IMR-90 (cell line): ENCODE measurements around the gene GGTLC2. TPM values are rescaled to one million over a fixed set of nuclear protein-coding genes. Genes with fewer than 3 reads are reported as not detected.

Experiments
- ATAC-seq: fragments of 200-7000 bp; cut with Tn5 transposase; 2 replicates; pipeline ENCODE4 v1.9.1; 2020; ENCODE audit warnings: low read depth, mild to moderate bottlenecking, moderate library complexity
- BruUV-seq: library from RNA; stranded (reverse); fragments of 400-500 nt; replicated peaks from 2 replicates; lab custom pipeline; 2021; lab: Mats Ljungman, UMichigan
- CTCF ChIA-PET: fragments of 300-600 bp; formaldehyde crosslinking; extraction: SDS; loops from one replicate; lab custom pipeline; 2021; ENCODE audit warnings: antibody characterized with exemption; lab: Yijun Ruan, JAX
- POLR2A ChIA-PET: fragments of 300-600 bp; sonication (Branson Sonifier 250); formaldehyde crosslinking; loops from one replicate; lab custom pipeline; 2022; ENCODE audit warnings: antibody characterized with exemption; ENCODE audit not compliant: unreplicated experiment; lab: Charles Lee
- DNase-seq: peaks from one replicate; pipeline ENCODE4 v3.0.0; 2013
- H2AFZ ChIP-seq: replicated peaks from 2 replicates; pipeline ENCODE3; 2013; ENCODE audit warnings: low read length, mild to moderate bottlenecking; ENCODE audit not compliant: poor library complexity
- H2AK5ac ChIP-seq: 2 replicates; pipeline ENCODE4 v1.6.1; 2013; ENCODE audit warnings: low read depth, low read length, inconsistent platforms
- H2AK9ac ChIP-seq: replicated peaks from 2 replicates; pipeline ENCODE3; 2013; ENCODE audit warnings: mild to moderate bottlenecking, low read depth, low read length, moderate library complexity; ENCODE audit not compliant: poor library complexity
- H2BK120ac ChIP-seq: 2 replicates; pipeline ENCODE4 v1.6.1; 2013; ENCODE audit warnings: low read depth, low read length, inconsistent platforms
- H2BK15ac ChIP-seq: 3 replicates; pipeline ENCODE4 v1.6.1; 2013; ENCODE audit warnings: low read depth, low read length, inconsistent platforms
- H2BK20ac ChIP-seq: 2 replicates; pipeline ENCODE4 v1.6.1; 2013; ENCODE audit warnings: low read depth, mild to moderate bottlenecking, inconsistent platforms, low read length, moderate library complexity
- H2BK5ac ChIP-seq: 2 replicates; pipeline ENCODE4 v1.6.1; 2013; ENCODE audit warnings: mild to moderate bottlenecking, low read depth, low read length, inconsistent platforms; ENCODE audit not compliant: poor library complexity, severe bottlenecking
- H3K14ac ChIP-seq: replicated peaks from 2 replicates; pipeline ENCODE4 v1.6.1; 2013; ENCODE audit warnings: low read depth, low read length, inconsistent platforms
- H3K18ac ChIP-seq: 2 replicates; pipeline ENCODE4 v1.6.1; 2013; ENCODE audit warnings: low read depth, low read length, control low read depth
- H3K23ac ChIP-seq: 2 replicates; pipeline ENCODE4 v1.6.1; 2013; ENCODE audit warnings: low read depth, low read length, inconsistent platforms
- H3K27ac ChIP-seq: 2 replicates; pipeline ENCODE4 v1.5.1; 2013; ENCODE audit warnings: mild to moderate bottlenecking, control low read depth, low read length; ENCODE audit not compliant: insufficient read depth
- H3K27me3 ChIP-seq: 2 replicates; pipeline ENCODE4 v1.6.1; 2013; ENCODE audit warnings: low read length; ENCODE audit not compliant: control insufficient read depth, insufficient read depth
- H3K36me3 ChIP-seq: 2 replicates; pipeline ENCODE4 v1.6.1; 2013; ENCODE audit warnings: low read length, mixed read lengths; ENCODE audit not compliant: control insufficient read depth, insufficient read depth
- H3K4ac ChIP-seq: 2 replicates; pipeline ENCODE4 v1.6.1; 2013; ENCODE audit warnings: low read depth, low read length, inconsistent platforms
- H3K4me1 ChIP-seq: 2 replicates; pipeline ENCODE4 v1.6.1; 2013; ENCODE audit warnings: low read length, mixed read lengths; ENCODE audit not compliant: control insufficient read depth, insufficient read depth
- H3K4me2 ChIP-seq: 2 replicates; pipeline ENCODE4 v1.6.1; 2013; ENCODE audit warnings: low read depth, mild to moderate bottlenecking, control low read depth, low read length, moderate library complexity
- H3K4me3 ChIP-seq: 2 replicates; pipeline ENCODE4 v1.5.1; 2013; ENCODE audit warnings: low read depth, mild to moderate bottlenecking, control low read depth, low read length, moderate library complexity; ENCODE audit not compliant: insufficient read depth
- H3K56ac ChIP-seq: 2 replicates; pipeline ENCODE4 v1.6.1; 2013; ENCODE audit warnings: low read length, inconsistent platforms; ENCODE audit not compliant: insufficient read depth; ENCODE audit errors: extremely low read depth
- H3K79me1 ChIP-seq, 2 experiments: 2 replicates each; pipeline ENCODE4 v1.6.1; 2013; ENCODE audit warnings: low read length in 2 of 2, inconsistent platforms in 1 of 2, low read depth in 1 of 2
- H3K9ac ChIP-seq: 2 replicates; pipeline ENCODE4 v1.6.1; 2013; ENCODE audit warnings: low read depth, low read length, control low read depth
- H3K9me1 ChIP-seq: 2 replicates; pipeline ENCODE4 v1.6.1; 2013; ENCODE audit warnings: low read length, inconsistent platforms; ENCODE audit not compliant: insufficient read depth
- H3K9me3 ChIP-seq: 2 replicates; pipeline ENCODE4 v1.6.1; 2013; ENCODE audit warnings: low read length; ENCODE audit not compliant: control insufficient read depth, insufficient read depth
- H4K20me1 ChIP-seq: 2 replicates; pipeline ENCODE4 v1.6.1; 2013; ENCODE audit warnings: low read length, inconsistent platforms; ENCODE audit not compliant: insufficient read depth
- H4K5ac ChIP-seq: 2 replicates; pipeline ENCODE4 v1.6.1; 2013; ENCODE audit warnings: mild to moderate bottlenecking, low read depth, low read length, control low read depth
- H4K8ac ChIP-seq, 2 experiments: 2 replicates each; pipeline ENCODE4 v1.6.1; 2013; ENCODE audit warnings: low read depth in 2 of 2, low read length in 2 of 2, control low read depth in 1 of 2, inconsistent platforms in 1 of 2
- H4K91ac ChIP-seq: 2 replicates; pipeline ENCODE4 v1.6.1; 2013; ENCODE audit warnings: low read depth, low read length, inconsistent platforms; ENCODE audit not compliant: insufficient read depth
- CEBPB ChIP-seq: IDR thresholded peaks from 2 replicates; pipeline ENCODE4 v1.6.1; 2012; ENCODE audit warnings: low read depth, low read length, improper control_type of control experiment
- CHD1 ChIP-seq: IDR thresholded peaks from 2 replicates; pipeline ENCODE4 v1.6.1; 2012; ENCODE audit warnings: low read depth, low read length, improper control_type of control experiment
- FOS ChIP-seq: fragments of 150-350 bp; IDR thresholded peaks from 2 replicates; pipeline ENCODE4 v1.6.1; 2016; ENCODE audit warnings: low read depth, low read length
- MAFK ChIP-seq: IDR thresholded peaks from 2 replicates; pipeline ENCODE4 v1.6.1; 2012; ENCODE audit warnings: low read depth, low read length, improper control_type of control experiment
- MXI1 ChIP-seq: IDR thresholded peaks from 2 replicates; pipeline ENCODE4 v1.6.1; 2012; ENCODE audit warnings: low read depth, mild to moderate bottlenecking, low read length, moderate library complexity, borderline replicate concordance
- NFE2L2 ChIP-seq: fragments of 150-350 bp; IDR thresholded peaks from 2 replicates; pipeline ENCODE4 v1.6.1; 2016; ENCODE audit warnings: low read depth, mild to moderate bottlenecking, low read length
- POLR2A ChIP-seq: IDR thresholded peaks from 2 replicates; pipeline ENCODE4 v1.6.1; 2012; ENCODE audit warnings: mild to moderate bottlenecking, low read depth, low read length
- RCOR1 ChIP-seq: IDR thresholded peaks from 2 replicates; pipeline ENCODE4 v1.6.1; 2012; ENCODE audit warnings: mild to moderate bottlenecking, low read length, improper control_type of control experiment; ENCODE audit not compliant: insufficient replicate concordance
- RFX5 ChIP-seq: IDR thresholded peaks from 2 replicates; pipeline ENCODE4 v1.8.0; 2012; ENCODE audit warnings: low read depth, mild to moderate bottlenecking, low read length, moderate library complexity
- SMC3 ChIP-seq: fragments of 150-350 bp; IDR thresholded peaks from 2 replicates; pipeline ENCODE4 v1.6.1; 2016; ENCODE audit warnings: low read depth, mild to moderate bottlenecking, antibody characterized with exemption, low read length, moderate library complexity
- WGBS, 2 experiments: methylation state at CpG; one replicate each; pipeline versions ENCODE4 v1.1.5 to v1.1.7; 2013; ENCODE audit warnings: missing lambda C conversion rate in 2 of 2; ENCODE audit not compliant: insufficient read length in 1 of 2; ENCODE audit errors: extremely low coverage in 2 of 2; 5-methylcytosine and 5-hydroxymethylcytosine counted together
- dilution Hi-C: fragments of 300-500 bp; cut with HindIII; formaldehyde crosslinking; loops from one replicate; pipeline ENCODE4 v1.14.3; 2018; ENCODE audit warnings: low sequenced_read_pairs; ENCODE audit not compliant: unreplicated experiment
- in situ Hi-C: fragments of 300-500 bp; cut with MboI; formaldehyde crosslinking; loops from 3 replicates; pipeline ENCODE4 v1.14.3; 2019; ENCODE audit warnings: low sequenced_read_pairs, inconsistent platforms, mixed read lengths
- intact Hi-C: fragments of 100-400 bp; cut with micrococcal nuclease; formaldehyde crosslinking; loops from 2 replicates; pipeline ENCODE4 v1.10.0; 2022
- polyA plus RNA-seq, 3 experiments: library from polyadenylated mRNA; depleted of rRNA; stranded (reverse); fragments of >200 nt; gene quantifications; 2 replicates each; pipeline ENCODE4 v1.2.3, GENCODE V29; 2012; ENCODE audit warnings: low replicate concordance in 1 of 3
- total RNA-seq: library from RNA; depleted of rRNA; stranded (reverse); fragments of >200 nt; gene quantifications from 2 replicates; pipeline ENCODE4 v1.2.3, GENCODE V29; 2012
- TF ChIP-seq, protein P1 (sequence below): fragments of 150-350 bp; IDR thresholded peaks from 2 replicates; pipeline ENCODE4 v1.6.1; 2016; ENCODE audit warnings: low read depth, mild to moderate bottlenecking, low read length, moderate library complexity, borderline replicate concordance
- TF ChIP-seq, protein P2 (sequence below): fragments of 150-350 bp; IDR thresholded peaks from 2 replicates; pipeline ENCODE4 v1.6.1; 2017; ENCODE audit warnings: mild to moderate bottlenecking, antibody characterized with exemption, low read length, low read depth
- TF ChIP-seq, protein P3 (sequence below): conservative IDR thresholded peaks from 2 replicates; pipeline ENCODE4 v1.5.1; 2012; ENCODE audit warnings: mild to moderate bottlenecking, low read depth, low read length, improper control_type of control experiment

Gene GGTLC2
- total and polyA plus RNA-seq, 2 of the 4 experiments (the other 2 are of a cell fraction), result 0.09 TPM; not detected in 1

DNA sequence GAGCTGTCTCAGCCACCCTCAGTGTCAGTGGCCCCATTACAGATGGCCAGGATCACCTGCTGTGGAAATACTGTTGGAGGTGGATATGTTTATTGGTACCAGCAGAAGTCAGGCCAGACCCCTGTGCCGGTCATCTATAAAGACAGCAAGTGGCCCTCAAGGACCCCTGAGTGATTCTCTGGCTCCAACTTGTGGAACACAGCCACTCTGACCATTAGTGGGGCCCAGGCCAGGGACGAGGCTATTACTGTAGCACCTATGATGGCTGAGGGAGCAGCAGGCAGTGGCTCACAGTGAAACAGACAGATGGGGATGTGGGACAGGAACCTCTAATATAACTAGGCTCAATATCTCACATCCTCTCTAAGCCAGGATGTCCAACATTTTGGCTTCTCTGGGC is 25.5 kb upstream of the GGTLC2 start:
- Histone ChIP-seq H3K9me1 (no peaks in the 10 kb centered on the region), H3K18ac (no peak overlapping the region), H4K20me1 (no peaks in the 10 kb centered on the region), H3K4ac (no peak overlapping the region), H4K5ac (no peak overlapping the region), H3K9ac (no peak overlapping the region), H2AK9ac (no peak overlapping the region), H3K27me3 (peaks cover 30% of the 10 kb centered on the region), H2AFZ (no peak overlapping the region), H4K8ac (no peak overlapping the region), H2AK5ac (no peak overlapping the region), H3K14ac (no peak overlapping the region), H3K56ac (no peak overlapping the region), H2BK20ac (no peak overlapping the region), H3K4me2 (no peak overlapping the region), H3K9me3 (no peaks in the 10 kb centered on the region), H2BK15ac (no peak overlapping the region), H3K27ac (no peak overlapping the region), H2BK120ac (no peak overlapping the region), H3K4me1 (no peaks in the 10 kb centered on the region), H3K79me1 (no peaks in the 10 kb centered on the region), H3K36me3 (no peaks in the 10 kb centered on the region), H3K4me3 (no peak overlapping the region), H2BK5ac (no peak overlapping the region), H3K23ac (no peak overlapping the region), H4K91ac (no peak overlapping the region)
- ATAC-seq (no peak), DNase-seq (no peak)
- dilution Hi-C loops, result no loop called here
- TF ChIP-seq MXI1 (no peak), RFX5 (no peak), MAFK (no peak), CEBPB (no peak), FOS (no peak), POLR2A (no peak), CHD1 (no peak), NFE2L2 (no peak), RCOR1 (no peak), SMC3 (no peak)
- TF ChIP-seq, protein P1, sequence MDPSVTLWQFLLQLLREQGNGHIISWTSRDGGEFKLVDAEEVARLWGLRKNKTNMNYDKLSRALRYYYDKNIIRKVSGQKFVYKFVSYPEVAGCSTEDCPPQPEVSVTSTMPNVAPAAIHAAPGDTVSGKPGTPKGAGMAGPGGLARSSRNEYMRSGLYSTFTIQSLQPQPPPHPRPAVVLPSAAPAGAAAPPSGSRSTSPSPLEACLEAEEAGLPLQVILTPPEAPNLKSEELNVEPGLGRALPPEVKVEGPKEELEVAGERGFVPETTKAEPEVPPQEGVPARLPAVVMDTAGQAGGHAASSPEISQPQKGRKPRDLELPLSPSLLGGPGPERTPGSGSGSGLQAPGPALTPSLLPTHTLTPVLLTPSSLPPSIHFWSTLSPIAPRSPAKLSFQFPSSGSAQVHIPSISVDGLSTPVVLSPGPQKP, result no peak
- TF ChIP-seq, protein P2, sequence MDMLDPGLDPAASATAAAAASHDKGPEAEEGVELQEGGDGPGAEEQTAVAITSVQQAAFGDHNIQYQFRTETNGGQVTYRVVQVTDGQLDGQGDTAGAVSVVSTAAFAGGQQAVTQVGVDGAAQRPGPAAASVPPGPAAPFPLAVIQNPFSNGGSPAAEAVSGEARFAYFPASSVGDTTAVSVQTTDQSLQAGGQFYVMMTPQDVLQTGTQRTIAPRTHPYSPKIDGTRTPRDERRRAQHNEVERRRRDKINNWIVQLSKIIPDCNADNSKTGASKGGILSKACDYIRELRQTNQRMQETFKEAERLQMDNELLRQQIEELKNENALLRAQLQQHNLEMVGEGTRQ, result no peak
- TF ChIP-seq, protein P3, sequence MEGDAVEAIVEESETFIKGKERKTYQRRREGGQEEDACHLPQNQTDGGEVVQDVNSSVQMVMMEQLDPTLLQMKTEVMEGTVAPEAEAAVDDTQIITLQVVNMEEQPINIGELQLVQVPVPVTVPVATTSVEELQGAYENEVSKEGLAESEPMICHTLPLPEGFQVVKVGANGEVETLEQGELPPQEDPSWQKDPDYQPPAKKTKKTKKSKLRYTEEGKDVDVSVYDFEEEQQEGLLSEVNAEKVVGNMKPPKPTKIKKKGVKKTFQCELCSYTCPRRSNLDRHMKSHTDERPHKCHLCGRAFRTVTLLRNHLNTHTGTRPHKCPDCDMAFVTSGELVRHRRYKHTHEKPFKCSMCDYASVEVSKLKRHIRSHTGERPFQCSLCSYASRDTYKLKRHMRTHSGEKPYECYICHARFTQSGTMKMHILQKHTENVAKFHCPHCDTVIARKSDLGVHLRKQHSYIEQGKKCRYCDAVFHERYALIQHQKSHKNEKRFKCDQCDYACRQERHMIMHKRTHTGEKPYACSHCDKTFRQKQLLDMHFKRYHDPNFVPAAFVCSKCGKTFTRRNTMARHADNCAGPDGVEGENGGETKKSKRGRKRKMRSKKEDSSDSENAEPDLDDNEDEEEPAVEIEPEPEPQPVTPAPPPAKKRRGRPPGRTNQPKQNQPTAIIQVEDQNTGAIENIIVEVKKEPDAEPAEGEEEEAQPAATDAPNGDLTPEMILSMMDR, result no peak
- CTCF ChIA-PET, result no interaction called here
- BruUV-seq, result no TSS peak
- in situ Hi-C loops, result no loop called here
- 67% methylated on average over 1 of the region's 2 CpGs; no CpG with 5 or more reads in 1 of the 2 experiments for WGBS, 2 experiments
- POLR2A ChIA-PET, result no interaction called here
- intact Hi-C loops, result no loop called here
